ENCODE measurements around the gene EPPIN. TPM values are rescaled to one million over a fixed set of nuclear protein-coding genes. Genes with fewer than 3 reads are reported as not detected.
"Not testable (repeated sequence)": the region's sequence is repeated elsewhere in the genome, so short reads cannot be mapped to it uniquely, and the experiment has no call there.

EPPIN gene
- total and polyA plus RNA-seq, 11 donors: 0.20 TPM; not detected in 10

DNA sequence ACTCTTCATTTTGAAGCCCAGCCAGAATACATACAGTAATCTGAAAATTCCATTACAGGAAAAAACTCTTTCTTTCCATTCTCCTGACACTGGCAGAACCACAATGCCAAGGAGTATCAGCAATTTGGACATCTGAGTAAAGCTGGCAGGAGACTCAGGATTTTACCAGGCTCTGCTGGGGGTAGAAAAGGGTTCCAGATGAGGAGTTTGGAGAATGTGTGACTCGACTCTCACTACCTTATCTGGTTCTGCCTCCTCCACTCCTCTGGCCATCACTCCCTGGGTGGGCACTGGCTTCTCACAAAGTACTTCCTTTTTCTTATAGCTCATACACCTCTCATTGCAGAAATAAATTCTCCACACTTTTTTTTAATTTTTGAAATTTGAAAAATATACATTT lies 42.5 kb upstream of the EPPIN start:
- Histone ChIP-seq H3K4me1 (no peaks in the 10 kb centered on the region), H3K9me3 (peaks cover 0 to 6% (median 0%) of the 10 kb centered on the region in 12 donors), H3K36me3 (no peaks in the 10 kb centered on the region), H3K27ac (no peak overlapping the region), H3K4me3 (no peak overlapping the region), H3K27me3 (peaks cover 0 to 4% (median 0%) of the 10 kb centered on the region in 9 donors)
- no peak for TF ChIP-seq POLR2A (IDR thresholded peaks at IDR 0.05)
- TF ChIP-seq, protein P1, sequence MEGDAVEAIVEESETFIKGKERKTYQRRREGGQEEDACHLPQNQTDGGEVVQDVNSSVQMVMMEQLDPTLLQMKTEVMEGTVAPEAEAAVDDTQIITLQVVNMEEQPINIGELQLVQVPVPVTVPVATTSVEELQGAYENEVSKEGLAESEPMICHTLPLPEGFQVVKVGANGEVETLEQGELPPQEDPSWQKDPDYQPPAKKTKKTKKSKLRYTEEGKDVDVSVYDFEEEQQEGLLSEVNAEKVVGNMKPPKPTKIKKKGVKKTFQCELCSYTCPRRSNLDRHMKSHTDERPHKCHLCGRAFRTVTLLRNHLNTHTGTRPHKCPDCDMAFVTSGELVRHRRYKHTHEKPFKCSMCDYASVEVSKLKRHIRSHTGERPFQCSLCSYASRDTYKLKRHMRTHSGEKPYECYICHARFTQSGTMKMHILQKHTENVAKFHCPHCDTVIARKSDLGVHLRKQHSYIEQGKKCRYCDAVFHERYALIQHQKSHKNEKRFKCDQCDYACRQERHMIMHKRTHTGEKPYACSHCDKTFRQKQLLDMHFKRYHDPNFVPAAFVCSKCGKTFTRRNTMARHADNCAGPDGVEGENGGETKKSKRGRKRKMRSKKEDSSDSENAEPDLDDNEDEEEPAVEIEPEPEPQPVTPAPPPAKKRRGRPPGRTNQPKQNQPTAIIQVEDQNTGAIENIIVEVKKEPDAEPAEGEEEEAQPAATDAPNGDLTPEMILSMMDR (IDR thresholded peaks at IDR 0.05): no peak
- DNase-seq: no peak
- ATAC-seq: no peak
- 7 to 15% (median 13%) methylated on average over 1 of the region's 1 CpG for WGBS, 4 donors
- intact Hi-C loops (cut with DNase I): no loop called here

DNA sequence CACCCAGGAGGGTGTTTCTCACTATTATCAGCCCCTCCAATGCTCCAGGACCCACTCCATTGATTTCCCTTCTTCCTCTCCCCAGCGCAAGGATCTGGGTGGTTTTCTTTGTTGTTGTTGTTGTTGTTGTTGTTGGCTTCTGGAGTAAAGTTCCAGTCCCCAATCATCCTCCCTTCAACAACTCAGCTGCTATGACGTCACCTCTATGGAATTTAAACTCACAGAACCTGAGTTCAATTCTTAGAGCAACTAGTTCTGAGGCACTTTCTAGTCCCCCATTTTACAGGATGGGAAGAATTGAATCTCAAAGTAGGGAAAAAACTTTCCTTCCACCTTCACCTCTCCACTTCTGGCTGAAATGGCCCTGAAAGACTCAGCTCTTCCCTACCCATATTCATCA lies 41.6 kb upstream of the EPPIN start:
- intact Hi-C loops (cut with DNase I): no loop called here
- WGBS, 4 donors: 53 to 67% (median 63%) methylated on average over 2 of the region's 2 CpGs
- TF ChIP-seq, protein P1 (IDR thresholded peaks at IDR 0.05): no peak
- no peak for TF ChIP-seq POLR2A (IDR thresholded peaks at IDR 0.05)
- peaks cover 0 to 4% (median 0%) of the 10 kb centered on the region in 9 donors for H3K27me3 ChIP-seq
- ATAC-seq: no peak
- no peaks in the 10 kb centered on the region for H3K4me1 ChIP-seq
- peaks cover 0 to 6% (median 0%) of the 10 kb centered on the region in 12 donors for H3K9me3 ChIP-seq
- no peak overlapping the region for H3K4me3 ChIP-seq
- no peaks in the 10 kb centered on the region for H3K36me3 ChIP-seq
- no peak for DNase-seq
- no peak overlapping the region for H3K27ac ChIP-seq

DNA sequence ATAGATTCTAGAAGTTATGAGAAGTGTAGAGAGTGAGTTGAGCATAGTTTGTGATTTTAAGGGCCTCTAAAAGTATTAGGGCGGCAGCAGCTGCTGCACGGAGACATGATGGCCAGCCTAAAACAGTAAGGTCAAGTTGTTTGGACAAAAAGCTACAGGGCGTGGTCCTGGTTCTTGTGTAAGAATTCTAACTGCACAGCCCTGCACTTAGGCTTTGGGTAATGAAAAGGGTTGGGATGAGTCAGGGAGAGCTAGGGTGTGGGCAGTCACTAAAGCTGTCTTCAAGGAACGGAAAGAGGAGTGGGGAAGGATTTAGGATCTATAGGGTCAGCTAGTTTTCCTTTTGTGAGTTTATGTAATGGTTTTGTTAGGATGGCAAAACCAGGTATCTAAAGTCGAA lies 38.8 kb upstream of the EPPIN start:
- intact Hi-C loops (cut with DNase I); H3K9me3 ChIP-seq; H3K4me3 ChIP-seq; H3K27ac ChIP-seq; H3K4me1 ChIP-seq; DNase-seq; H3K36me3 ChIP-seq; ATAC-seq: not testable (repeated sequence)
- WGBS, 4 donors: 78 to 88% (median 84%) methylated on average over 5 of the region's 5 CpGs
- peaks cover 0 to 13% (median 0%) of the 10 kb centered on the region in 9 donors for H3K27me3 ChIP-seq

DNA sequence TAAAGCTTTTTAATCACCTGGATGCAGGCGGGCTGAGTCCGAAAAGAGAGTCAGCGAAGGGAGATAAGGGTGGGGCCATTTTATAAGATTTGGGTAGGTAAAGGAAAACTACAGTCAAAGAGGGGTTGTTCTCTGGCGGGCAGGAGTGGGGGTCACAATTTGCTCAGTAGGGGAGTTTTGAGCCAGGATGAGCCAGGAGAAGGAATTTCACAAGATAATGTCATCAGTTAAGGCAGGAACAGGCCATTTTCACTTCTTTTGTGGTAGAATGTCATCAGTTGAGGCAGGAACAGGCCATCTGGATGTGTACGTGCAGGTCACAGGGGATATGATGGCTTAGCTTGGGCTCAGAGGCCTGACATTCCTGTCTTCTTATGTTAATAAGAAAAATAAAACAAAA lies 37.1 kb upstream of the EPPIN start:
- 59 to 68% (median 63%) methylated on average over 5 of the region's 5 CpGs for WGBS, 4 donors
- DNase-seq; H3K9me3 ChIP-seq; H3K36me3 ChIP-seq; H3K4me3 ChIP-seq; ATAC-seq; H3K27ac ChIP-seq; intact Hi-C loops (cut with DNase I); H3K4me1 ChIP-seq: not testable (repeated sequence)
- H3K27me3 ChIP-seq: peaks cover 0 to 15% (median 0%) of the 10 kb centered on the region in 9 donors

DNA sequence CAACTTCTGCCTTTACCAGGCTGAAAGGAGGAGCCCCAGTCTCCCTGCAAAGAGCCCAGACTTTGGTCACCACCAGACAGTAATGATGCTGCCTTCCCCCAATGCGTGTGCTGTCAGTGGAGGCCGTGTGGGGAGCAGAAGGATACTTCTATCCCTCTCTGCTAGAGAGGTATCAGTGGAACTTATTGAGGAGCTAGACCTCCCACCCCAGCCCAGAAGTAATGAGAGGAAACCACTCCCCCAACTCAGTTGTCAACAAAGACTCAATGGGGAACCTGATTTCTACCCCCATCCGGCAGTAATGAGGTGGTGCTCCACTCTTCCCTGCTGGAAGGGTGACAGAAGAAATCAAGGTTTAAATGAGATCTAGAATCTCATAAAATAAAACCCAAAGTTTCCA lies 36.3 kb upstream of the EPPIN start:
- TF ChIP-seq, protein P1 (IDR thresholded peaks at IDR 0.05): no peak
- no peak for TF ChIP-seq POLR2A (IDR thresholded peaks at IDR 0.05)
- intact Hi-C loops (cut with DNase I): no loop called here
- 54 to 59% (median 58%) methylated on average over 3 of the region's 3 CpGs for WGBS, 4 donors
- Histone ChIP-seq H3K36me3 (no peaks in the 10 kb centered on the region), H3K9me3 (no peaks in the 10 kb centered on the region), H3K27ac (no peak overlapping the region), H3K27me3 (peaks cover 0 to 17% (median 0%) of the 10 kb centered on the region in 9 donors), H3K4me3 (no peak overlapping the region), H3K4me1 (no peaks in the 10 kb centered on the region)
- ATAC-seq (no peak), DNase-seq (no peak)
